ENCODE data around the gene PRKCA.

GRCh38 chr17:66341462-66341861 lies 39.0 kb downstream of the PRKCA start:
- no peak for TF ChIP-seq CTCF (IDR thresholded peaks at IDR 0.05)
- TF ChIP-seq POLR2A (IDR thresholded peaks at IDR 0.05) = no peak

All from uterus (tissue), 2 donors.